Activated CD8-positive, alpha-beta T cell treated with anti-CD3 and anti-CD28 coated beads for 36 hours (primary cell): ENCODE results near the gene ATP8A1. TPM values are rescaled to one million over a fixed set of nuclear protein-coding genes. Genes with fewer than 3 reads are reported as not detected.

Source experiments
- ATAC-seq: fragments of 200-7000 bp; cut with Tn5 transposase; one replicate; pipeline ENCODE4 v1.10.0; 2021; ENCODE audit warnings: mild to moderate bottlenecking, moderate library complexity
- CTCF ChIA-PET: fragments of 350-600 bp; sonication (Branson Sonifier 250); formaldehyde crosslinking; loops from one replicate; lab custom pipeline; 2021; ENCODE audit warnings: antibody characterized with exemption; lab: Charles Lee
- POLR2A ChIA-PET: fragments of 350-600 bp; sonication (Branson Sonifier 250); formaldehyde crosslinking; loops from one replicate; lab custom pipeline; 2021; ENCODE audit warnings: antibody characterized with exemption; lab: Charles Lee
- DNase-seq: peaks from one replicate; pipeline ENCODE4 v3.0.0-alpha.2; 2020
- H3K27ac Mint-ChIP-seq: one replicate; pipeline ENCODE4 v1.8.0; 2021; ENCODE audit warnings: mild to moderate bottlenecking, mixed read lengths
- H3K27me3 Mint-ChIP-seq: one replicate; pipeline ENCODE4 v1.8.0; 2021; ENCODE audit warnings: mixed read lengths
- H3K36me3 Mint-ChIP-seq: one replicate; pipeline ENCODE4 v1.8.0; 2021; ENCODE audit warnings: low read depth, mixed read lengths
- H3K4me1 Mint-ChIP-seq: one replicate; pipeline ENCODE4 v1.8.0; 2021; ENCODE audit warnings: low read depth, mixed read lengths
- H3K4me3 Mint-ChIP-seq: one replicate; pipeline ENCODE4 v1.8.0; 2021; ENCODE audit warnings: mild to moderate bottlenecking, moderate library complexity, mixed read lengths
- H3K9me3 Mint-ChIP-seq: one replicate; pipeline ENCODE4 v1.8.0; 2021; ENCODE audit warnings: mixed read lengths
- CTCF ChIP-seq: fragments of 200-600 bp; IDR thresholded peaks from one replicate; pipeline ENCODE4 v1.8.0; 2022; ENCODE audit warnings: antibody characterized with exemption, mild to moderate bottlenecking
- intact Hi-C: fragments of 100-400 bp; cut with micrococcal nuclease; formaldehyde crosslinking; loops from one replicate; pipeline ENCODE4 v1.10.0; 2022
- total RNA-seq, 2 experiments: library from RNA; stranded (reverse); gene quantifications; one replicate each; pipeline ENCODE4 v1.2.3, GENCODE V29; 2021

ATP8A1 gene
- total RNA-seq, 2 experiments from 2014 or later, result 28.1 to 30.7 TPM

GRCh38 chr4:42396361-42396751 lies 260.5 kb downstream of the ATP8A1 start:
- no peak for ATAC-seq
- CTCF ChIA-PET, result interaction anchor here (1.4 to 1.5 kb wide), 2 partner anchors 114 to 123 kb away, joined by 3 read pairs; no protein-coding TSS in a partner anchor
- no peak for TF ChIP-seq CTCF
- Mint-ChIP-seq H3K4me1 (peaks cover 21% of the 10 kb centered on the region), H3K9me3 (no peaks in the 10 kb centered on the region), H3K4me3 (peak overlapping the region; percentile 67), H3K36me3 (no peaks in the 10 kb centered on the region), H3K27ac (no peak overlapping the region), H3K27me3 (peaks cover 56% of the 10 kb centered on the region)
- POLR2A ChIA-PET, result no interaction called here
- intact Hi-C loops, result no loop called here
- no peak for DNase-seq

GRCh38 chr4:42395595-42395994 lies 261.3 kb downstream of the ATP8A1 start:
- ATAC-seq, result no peak

GRCh38 chr4:42392436-42392835 lies 264.5 kb downstream of the ATP8A1 start:
- Mint-ChIP-seq H3K4me1 (peaks cover 10% of the 10 kb centered on the region), H3K36me3 (no peaks in the 10 kb centered on the region), H3K27ac (no peak overlapping the region), H3K9me3 (no peaks in the 10 kb centered on the region), H3K27me3 (peaks cover 23% of the 10 kb centered on the region), H3K4me3 (no peak overlapping the region)
- TF ChIP-seq CTCF, result no peak
- POLR2A ChIA-PET, result no interaction called here
- intact Hi-C loops, result no loop called here
- no peak for ATAC-seq
- CTCF ChIA-PET, result no interaction called here
- no peak for DNase-seq

More at GRCh38 chr4:42395595-42395994, 261.3 kb downstream of the ATP8A1 start:
- no peak for TF ChIP-seq CTCF
- no peak for DNase-seq
- Mint-ChIP-seq H3K27me3 (peaks cover 49% of the 10 kb centered on the region), H3K36me3 (no peaks in the 10 kb centered on the region), H3K4me1 (peaks cover 21% of the 10 kb centered on the region), H3K9me3 (no peaks in the 10 kb centered on the region), H3K4me3 (no peak overlapping the region), H3K27ac (no peak overlapping the region)
- intact Hi-C loops, result no loop called here
- POLR2A ChIA-PET, result no interaction called here
- CTCF ChIA-PET, result interaction anchor here (1.4 to 1.6 kb wide), 3 partner anchors 113 to 124 kb away, joined by 3 to 4 read pairs (median 3); no protein-coding TSS in a partner anchor

- Mint-ChIP-seq H3K36me3 (no peaks in the 10 kb centered on the region), H3K27ac (no peak overlapping the region), H3K9me3 (no peaks in the 10 kb centered on the region), H3K4me3 (no peak overlapping the region), H3K27me3 (peaks cover 19% of the 10 kb centered on the region), H3K4me1 (peaks cover 8% of the 10 kb centered on the region)
- ChIA-PET POLR2A (no interaction called here), CTCF (no interaction called here)
- DNase-seq (no peak), ATAC-seq (no peak)
- intact Hi-C loops, result no loop called here
- no peak for TF ChIP-seq CTCF
Measured at GRCh38 chr4:42391981-42392380, 264.9 kb downstream of the ATP8A1 start.

GRCh38 chr4:42391355-42391664 lies 265.6 kb downstream of the ATP8A1 start:
- intact Hi-C loops, result no loop called here
- CTCF ChIA-PET, result no interaction called here
- Mint-ChIP-seq H3K9me3 (no peaks in the 10 kb centered on the region), H3K27me3 (peaks cover 12% of the 10 kb centered on the region), H3K4me1 (peaks cover under 1% of the 10 kb centered on the region), H3K27ac (no peak overlapping the region), H3K4me3 (no peak overlapping the region), H3K36me3 (no peaks in the 10 kb centered on the region)
- POLR2A ChIA-PET, result no interaction called here
- ATAC-seq (no peak), DNase-seq (no peak)
- no peak for TF ChIP-seq CTCF
